Measurements from ENCODE around the gene DSCAM.

Gene DSCAM

DNA sequence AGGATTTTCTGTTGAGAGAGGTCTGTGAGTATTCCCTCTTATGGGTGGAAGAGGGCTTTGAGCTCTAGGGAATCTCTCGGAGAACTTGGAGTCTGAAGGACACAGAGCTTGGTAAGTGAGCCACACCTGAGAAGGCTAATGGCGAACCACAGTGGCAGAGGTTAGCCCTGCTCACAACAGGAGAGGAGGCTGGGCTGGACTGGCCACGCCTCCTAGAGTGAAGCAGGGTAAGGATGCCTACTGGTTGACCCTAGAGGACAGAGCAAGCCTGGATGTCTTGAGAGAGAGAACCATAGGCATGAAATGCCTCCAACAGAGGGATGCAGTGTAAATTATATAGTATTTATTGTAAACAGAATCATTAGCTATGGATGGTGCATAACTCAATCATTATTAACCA, 747.1 kb downstream of the DSCAM start:
- no peaks in the 10 kb centered on the region for H3K36me3 Mint-ChIP-seq (ENCODE audit: low read depth)
- H3K9me3 Mint-ChIP-seq = peaks cover 9% of the 10 kb centered on the region
- no peak overlapping the region for H3K27ac Mint-ChIP-seq
- H3K4me1 Mint-ChIP-seq (ENCODE audit: low read depth) = no peaks in the 10 kb centered on the region
- H3K4me3 Mint-ChIP-seq = no peak overlapping the region
- H3K27me3 Mint-ChIP-seq = no peaks in the 10 kb centered on the region

DNA sequence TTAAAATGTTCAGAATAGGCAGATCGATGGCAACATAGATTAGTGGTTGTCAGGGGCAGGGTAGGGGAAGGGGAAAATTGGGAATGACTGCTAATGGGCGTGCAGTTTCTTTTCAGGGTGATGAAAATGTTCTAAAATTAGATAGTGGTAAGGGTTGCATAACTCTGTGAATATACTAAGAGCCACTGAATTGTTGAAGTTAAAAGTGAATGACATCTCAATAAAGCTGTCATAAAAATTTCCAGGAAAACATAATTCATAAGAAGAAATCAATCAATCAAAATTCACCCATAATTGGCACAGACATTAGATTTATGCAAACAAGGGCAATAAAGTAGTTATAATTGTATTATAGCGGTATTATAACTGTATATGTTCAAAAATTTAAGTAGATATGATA, 751.5 kb downstream of the DSCAM start:
- H3K36me3 Mint-ChIP-seq (ENCODE audit: low read depth) = no peaks in the 10 kb centered on the region
- H3K27me3 Mint-ChIP-seq = no peaks in the 10 kb centered on the region
- no peaks in the 10 kb centered on the region for H3K4me1 Mint-ChIP-seq (ENCODE audit: low read depth)
- H3K27ac Mint-ChIP-seq = no peak overlapping the region
- no peak overlapping the region for H3K4me3 Mint-ChIP-seq
- peaks cover 12% of the 10 kb centered on the region for H3K9me3 Mint-ChIP-seq

DNA sequence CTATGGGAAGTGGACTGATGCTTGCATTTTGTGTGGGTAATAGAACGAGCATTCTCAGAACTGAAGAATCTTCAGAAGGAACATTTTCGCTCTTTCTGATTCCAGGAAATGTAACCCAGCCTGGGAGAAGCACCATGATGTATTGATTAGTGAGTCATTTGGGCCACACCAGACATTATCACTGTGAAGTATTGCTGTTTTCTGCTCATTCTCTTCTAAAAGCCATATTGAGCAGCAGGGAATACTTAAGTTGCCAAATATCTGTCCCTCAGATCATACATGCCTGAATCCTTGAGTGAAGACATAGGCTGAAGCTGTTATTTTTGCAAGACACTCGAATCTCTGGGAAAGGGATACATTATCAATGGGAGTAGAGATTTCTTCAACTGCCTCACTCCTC, 766.6 kb downstream of the DSCAM start:
- Mint-ChIP-seq H3K9me3 (no peaks in the 10 kb centered on the region), H3K27me3 (no peaks in the 10 kb centered on the region), H3K36me3 (ENCODE audit: low read depth) (no peaks in the 10 kb centered on the region), H3K4me1 (ENCODE audit: low read depth) (no peaks in the 10 kb centered on the region), H3K4me3 (no peak overlapping the region), H3K27ac (no peak overlapping the region)

DNA sequence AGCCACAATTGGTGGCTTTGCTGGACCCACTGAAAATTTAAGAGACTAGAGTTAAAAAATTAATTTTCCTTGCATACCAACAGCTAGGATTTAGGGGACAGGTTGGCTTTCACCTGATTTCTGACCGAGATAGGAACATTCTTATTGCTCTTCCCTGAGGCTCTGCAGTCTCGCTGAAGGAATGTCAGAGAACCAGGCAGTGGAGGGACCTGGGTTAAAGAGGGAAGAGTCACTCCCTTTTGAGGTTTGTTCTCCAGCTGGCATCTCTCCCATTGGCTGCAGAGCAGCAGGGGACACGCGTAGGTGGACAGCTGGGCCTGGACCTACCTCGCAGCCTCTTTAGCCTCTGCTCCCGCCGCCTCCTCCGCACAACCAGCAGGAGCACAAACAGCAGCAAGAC, 772.2 kb downstream of the DSCAM start:
- Mint-ChIP-seq H3K27me3 (no peaks in the 10 kb centered on the region), H3K4me1 (ENCODE audit: low read depth) (no peaks in the 10 kb centered on the region), H3K36me3 (ENCODE audit: low read depth) (no peaks in the 10 kb centered on the region), H3K4me3 (no peak overlapping the region), H3K27ac (no peak overlapping the region), H3K9me3 (peaks cover 4% of the 10 kb centered on the region)

DNA sequence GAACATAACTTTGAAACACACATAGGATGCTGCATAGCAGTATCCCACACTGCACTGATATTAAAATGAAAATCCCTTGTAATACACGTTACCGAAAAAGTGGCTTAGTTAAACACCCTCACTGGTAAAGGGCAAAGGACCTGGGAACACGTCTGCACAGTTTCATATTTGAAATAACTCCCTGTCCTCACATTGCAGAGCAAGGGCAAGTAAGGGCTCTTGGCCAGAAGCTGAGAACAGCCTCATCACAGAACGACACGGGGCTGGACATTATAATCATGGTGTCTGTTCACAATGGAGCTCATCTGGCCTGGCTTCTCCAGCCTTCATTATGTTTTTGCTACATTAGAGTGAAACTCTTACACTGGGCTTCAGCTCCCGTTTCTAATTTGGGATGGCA, 772.8 kb downstream of the DSCAM start:
- Mint-ChIP-seq H3K27me3 (no peaks in the 10 kb centered on the region), H3K9me3 (peaks cover 4% of the 10 kb centered on the region), H3K4me1 (ENCODE audit: low read depth) (no peaks in the 10 kb centered on the region), H3K27ac (no peak overlapping the region), H3K4me3 (no peak overlapping the region), H3K36me3 (ENCODE audit: low read depth) (no peaks in the 10 kb centered on the region)

DNA sequence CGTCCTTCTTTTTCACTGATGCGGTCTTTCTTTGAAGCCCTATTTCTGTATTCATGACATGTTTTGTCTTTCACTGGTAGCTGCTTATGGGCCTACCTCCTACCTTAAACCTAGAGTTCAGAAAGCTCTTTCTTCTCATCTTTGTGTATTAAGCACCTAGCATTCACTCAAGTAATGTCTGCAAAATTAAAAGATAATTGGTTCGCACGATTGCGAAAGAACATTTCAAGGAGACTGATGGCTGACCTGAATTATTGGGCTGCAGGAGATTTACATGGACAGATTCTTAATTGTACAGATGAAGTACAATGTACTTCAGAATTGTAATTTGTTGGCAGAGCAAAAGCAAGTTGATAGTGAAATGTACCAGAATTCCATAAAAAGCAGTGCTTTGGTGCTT, 773.3 kb downstream of the DSCAM start:
- Mint-ChIP-seq H3K27me3 (no peaks in the 10 kb centered on the region), H3K36me3 (ENCODE audit: low read depth) (no peaks in the 10 kb centered on the region), H3K9me3 (peaks cover 4% of the 10 kb centered on the region), H3K27ac (no peak overlapping the region), H3K4me1 (ENCODE audit: low read depth) (no peaks in the 10 kb centered on the region), H3K4me3 (no peak overlapping the region)

DNA sequence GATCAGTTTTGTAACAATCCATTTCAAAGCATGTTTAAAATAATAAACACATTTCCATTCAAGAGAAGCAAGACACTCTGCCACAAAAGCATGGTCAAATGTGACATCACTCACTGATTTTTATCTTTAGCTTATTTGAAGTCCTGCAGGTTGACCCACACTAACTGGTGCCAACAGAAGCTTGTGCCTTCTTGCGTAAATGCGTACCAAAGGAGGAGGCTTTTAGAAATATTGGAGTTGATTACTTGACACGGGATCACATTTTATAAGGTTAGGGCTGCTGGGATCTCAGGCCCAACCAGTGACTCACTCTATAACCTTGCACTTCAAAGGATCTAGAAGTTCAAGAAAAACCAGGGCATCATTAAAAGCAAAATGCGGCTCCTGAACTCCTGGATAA, 776.1 kb downstream of the DSCAM start:
- no peak overlapping the region for H3K27ac Mint-ChIP-seq
- peaks cover 4% of the 10 kb centered on the region for H3K9me3 Mint-ChIP-seq
- H3K36me3 Mint-ChIP-seq (ENCODE audit: low read depth) = no peaks in the 10 kb centered on the region
- no peak overlapping the region for H3K4me3 Mint-ChIP-seq
- no peaks in the 10 kb centered on the region for H3K27me3 Mint-ChIP-seq
- H3K4me1 Mint-ChIP-seq (ENCODE audit: low read depth) = no peaks in the 10 kb centered on the region

DNA sequence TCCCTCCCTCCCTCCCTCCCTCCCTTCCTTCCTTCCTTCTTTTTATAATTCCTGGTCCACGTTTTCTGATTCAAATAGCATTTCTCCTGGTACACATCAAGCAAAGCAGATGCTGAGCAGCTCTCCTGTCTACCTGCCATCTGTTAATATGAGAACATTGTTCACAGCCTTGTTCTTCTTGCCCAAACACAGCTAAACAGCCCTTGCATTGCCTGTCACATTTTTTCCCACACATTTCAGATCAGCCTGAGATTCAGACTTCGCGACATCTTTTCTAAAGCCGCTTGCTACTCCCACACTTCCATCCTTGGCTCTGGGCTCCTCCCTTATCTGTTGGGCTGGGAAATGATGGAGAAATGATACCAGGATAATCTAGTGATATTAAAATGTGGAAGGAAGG, 779.2 kb downstream of the DSCAM start:
- Mint-ChIP-seq H3K27ac (no peak overlapping the region), H3K4me1 (ENCODE audit: low read depth) (no peaks in the 10 kb centered on the region), H3K27me3 (no peaks in the 10 kb centered on the region), H3K36me3 (ENCODE audit: low read depth) (no peaks in the 10 kb centered on the region), H3K4me3 (no peak overlapping the region), H3K9me3 (peaks cover 3% of the 10 kb centered on the region)

DNA sequence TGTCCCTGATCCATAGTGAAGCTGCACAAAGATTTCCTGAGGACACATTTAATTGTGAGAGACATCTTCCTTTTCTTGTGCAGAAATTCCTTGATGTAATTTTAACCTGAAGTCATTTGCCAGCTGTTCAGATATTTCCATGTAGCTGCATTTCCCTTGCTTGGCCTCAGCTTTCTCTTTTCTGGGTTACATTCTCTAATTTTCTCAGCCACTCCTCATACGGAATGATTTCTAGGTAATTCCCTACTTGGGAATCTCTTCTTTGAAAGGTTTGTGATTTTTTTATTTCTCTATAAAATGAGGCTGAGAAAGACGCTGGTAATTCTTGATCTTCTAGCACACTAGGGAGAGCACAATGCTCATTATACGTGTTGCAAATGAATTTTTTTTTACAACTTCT, 780.7 kb downstream of the DSCAM start:
- Mint-ChIP-seq H3K36me3 (ENCODE audit: low read depth) (no peaks in the 10 kb centered on the region), H3K27ac (no peak overlapping the region), H3K4me3 (no peak overlapping the region), H3K4me1 (ENCODE audit: low read depth) (no peaks in the 10 kb centered on the region), H3K9me3 (no peaks in the 10 kb centered on the region), H3K27me3 (no peaks in the 10 kb centered on the region)

DNA sequence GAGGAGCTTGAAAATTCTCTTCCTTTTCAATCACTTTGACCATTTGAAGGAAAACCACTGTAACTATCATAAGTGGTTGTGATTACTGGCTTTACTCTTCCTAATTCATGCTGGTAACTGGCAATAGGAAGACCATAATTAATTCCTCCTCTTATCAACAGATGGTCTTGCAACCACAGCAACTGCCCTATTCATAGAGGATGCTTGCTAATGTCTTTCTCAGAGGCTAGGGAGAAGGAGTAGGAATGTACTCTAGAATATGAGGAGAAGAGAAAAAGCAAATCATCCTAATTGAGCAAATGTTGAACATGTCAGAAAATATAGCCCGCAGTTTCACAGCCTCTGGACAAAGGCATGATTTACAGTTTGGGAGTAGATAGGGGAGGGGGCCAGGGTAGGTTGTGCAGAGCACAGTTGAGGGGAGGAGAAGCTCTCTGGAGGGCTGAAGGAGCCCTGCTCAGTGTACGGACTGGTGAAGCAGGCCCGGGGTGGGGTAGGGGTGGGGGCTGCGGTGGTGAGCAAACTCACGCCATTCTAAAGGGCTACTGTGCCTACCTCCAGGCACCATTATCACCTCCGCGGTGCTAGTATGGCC, 786.8 kb downstream of the DSCAM start:
- no peaks in the 10 kb centered on the region for H3K36me3 Mint-ChIP-seq (ENCODE audit: low read depth)
- no peaks in the 10 kb centered on the region for H3K4me1 Mint-ChIP-seq (ENCODE audit: low read depth)
- no peaks in the 10 kb centered on the region for H3K27me3 Mint-ChIP-seq
- peaks cover 4% of the 10 kb centered on the region for H3K9me3 Mint-ChIP-seq
- H3K4me3 Mint-ChIP-seq = no peak overlapping the region
- no peak overlapping the region for H3K27ac Mint-ChIP-seq

DNA sequence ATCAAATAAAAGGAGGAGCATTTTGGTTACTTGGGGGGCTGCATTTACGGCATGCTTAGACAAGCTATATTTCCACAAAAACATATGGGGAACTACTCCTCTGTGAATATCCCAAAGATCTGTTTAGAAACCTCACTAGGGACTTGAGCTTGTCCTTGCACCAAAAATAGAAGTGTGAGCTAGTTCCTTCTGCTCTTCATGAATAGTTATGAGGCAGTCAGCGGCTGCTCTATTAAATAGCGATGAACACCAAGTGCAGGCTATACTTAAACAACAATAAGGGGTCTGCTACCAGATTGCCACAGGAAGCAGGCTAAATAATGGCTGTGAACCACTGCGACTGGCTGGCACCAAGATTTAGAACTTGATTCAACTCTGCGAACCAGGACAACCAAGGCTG, 789.6 kb downstream of the DSCAM start:
- Mint-ChIP-seq H3K27ac (no peak overlapping the region), H3K4me1 (ENCODE audit: low read depth) (no peaks in the 10 kb centered on the region), H3K4me3 (no peak overlapping the region), H3K27me3 (no peaks in the 10 kb centered on the region), H3K9me3 (peaks cover 7% of the 10 kb centered on the region), H3K36me3 (ENCODE audit: low read depth) (no peaks in the 10 kb centered on the region)

DNA sequence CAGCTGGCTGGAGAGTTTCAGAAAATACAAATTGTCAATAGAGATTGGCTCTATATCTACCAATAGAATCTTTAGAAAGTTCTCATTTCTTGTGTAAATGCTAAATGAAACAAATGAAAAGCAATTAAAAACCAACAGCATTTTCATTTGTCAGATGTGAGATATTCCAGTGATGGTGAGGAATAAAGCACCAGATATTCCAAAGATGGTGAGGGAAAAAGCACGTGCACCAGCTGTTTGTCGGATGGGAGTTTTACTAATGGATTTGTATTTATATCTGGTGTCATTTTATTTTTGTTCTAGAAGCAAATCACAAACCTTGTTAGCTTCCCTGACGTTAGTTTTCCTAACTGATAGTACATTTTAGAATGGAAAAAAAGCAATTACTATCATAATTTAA, 790.9 kb downstream of the DSCAM start:
- H3K4me3 Mint-ChIP-seq = no peak overlapping the region
- H3K27ac Mint-ChIP-seq = no peak overlapping the region
- no peaks in the 10 kb centered on the region for H3K27me3 Mint-ChIP-seq
- no peaks in the 10 kb centered on the region for H3K4me1 Mint-ChIP-seq (ENCODE audit: low read depth)
- no peaks in the 10 kb centered on the region for H3K36me3 Mint-ChIP-seq (ENCODE audit: low read depth)
- H3K9me3 Mint-ChIP-seq = peaks cover 7% of the 10 kb centered on the region

DNA sequence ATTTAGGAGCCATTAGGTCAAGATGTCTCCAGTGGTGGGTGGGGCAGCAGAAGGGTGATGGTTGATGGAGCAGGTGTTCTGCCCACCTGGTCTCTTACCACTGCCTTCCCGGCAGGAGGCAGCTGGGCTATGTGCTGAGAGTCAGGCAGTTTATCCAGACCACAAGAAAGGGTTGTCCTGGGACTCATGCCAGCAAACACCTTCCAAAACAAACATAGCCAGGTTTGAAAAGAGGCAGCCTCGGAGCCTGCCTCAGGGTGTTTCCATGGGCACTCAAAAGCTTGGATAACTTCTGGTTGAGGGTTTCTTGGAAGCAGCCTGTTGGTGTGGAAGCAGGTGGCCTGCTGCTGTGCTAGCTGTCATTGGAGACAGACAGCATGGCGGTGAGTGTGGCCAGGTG, 792.6 kb downstream of the DSCAM start:
- Mint-ChIP-seq H3K9me3 (peaks cover 7% of the 10 kb centered on the region), H3K36me3 (ENCODE audit: low read depth) (no peaks in the 10 kb centered on the region), H3K27me3 (no peaks in the 10 kb centered on the region), H3K27ac (no peak overlapping the region), H3K4me1 (ENCODE audit: low read depth) (no peaks in the 10 kb centered on the region), H3K4me3 (no peak overlapping the region)

DNA sequence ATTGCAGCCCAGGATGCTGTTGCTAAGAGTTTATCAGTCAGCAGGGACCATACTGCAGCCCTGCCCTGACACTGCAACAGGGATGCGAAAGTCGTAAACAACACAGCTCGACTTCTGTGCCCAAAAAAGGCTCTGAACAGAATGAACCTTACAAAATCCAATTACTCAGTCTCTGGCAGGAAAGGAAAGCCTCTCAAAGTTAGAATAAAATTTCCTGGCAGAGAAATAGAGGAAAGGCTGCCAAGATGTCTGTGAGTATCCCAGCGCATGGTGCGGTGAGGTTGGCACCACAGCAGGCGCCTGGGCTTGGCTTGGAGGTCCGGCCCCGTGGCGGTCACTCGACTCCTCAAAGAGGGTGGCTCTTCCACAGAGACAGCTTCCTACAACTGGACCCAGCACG, 794.0 kb downstream of the DSCAM start:
- Mint-ChIP-seq H3K36me3 (ENCODE audit: low read depth) (no peaks in the 10 kb centered on the region), H3K4me3 (no peak overlapping the region), H3K9me3 (peaks cover 3% of the 10 kb centered on the region), H3K27ac (no peak overlapping the region), H3K4me1 (ENCODE audit: low read depth) (no peaks in the 10 kb centered on the region), H3K27me3 (no peaks in the 10 kb centered on the region)

DNA sequence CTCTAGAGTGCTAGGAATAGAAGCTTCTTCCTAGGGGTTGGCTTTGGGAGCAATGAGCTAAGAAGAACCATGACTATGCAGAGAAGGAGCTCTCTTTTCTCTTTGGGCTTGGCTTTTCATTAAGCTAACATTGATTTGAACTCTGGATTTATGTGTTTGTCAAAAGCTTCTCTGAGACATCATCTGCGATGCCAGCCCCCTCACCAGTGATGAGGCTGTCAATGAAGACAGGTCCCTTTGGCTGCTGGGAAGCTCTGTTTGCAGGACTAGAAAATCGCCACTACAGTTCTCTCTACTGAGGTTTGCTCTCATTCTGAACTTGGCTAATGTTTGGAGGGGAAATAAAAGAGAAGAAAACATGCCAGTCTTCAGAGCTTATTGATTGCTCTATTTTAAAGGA, 794.7 kb downstream of the DSCAM start:
- no peaks in the 10 kb centered on the region for H3K36me3 Mint-ChIP-seq (ENCODE audit: low read depth)
- no peaks in the 10 kb centered on the region for H3K4me1 Mint-ChIP-seq (ENCODE audit: low read depth)
- H3K4me3 Mint-ChIP-seq = no peak overlapping the region

DNA sequence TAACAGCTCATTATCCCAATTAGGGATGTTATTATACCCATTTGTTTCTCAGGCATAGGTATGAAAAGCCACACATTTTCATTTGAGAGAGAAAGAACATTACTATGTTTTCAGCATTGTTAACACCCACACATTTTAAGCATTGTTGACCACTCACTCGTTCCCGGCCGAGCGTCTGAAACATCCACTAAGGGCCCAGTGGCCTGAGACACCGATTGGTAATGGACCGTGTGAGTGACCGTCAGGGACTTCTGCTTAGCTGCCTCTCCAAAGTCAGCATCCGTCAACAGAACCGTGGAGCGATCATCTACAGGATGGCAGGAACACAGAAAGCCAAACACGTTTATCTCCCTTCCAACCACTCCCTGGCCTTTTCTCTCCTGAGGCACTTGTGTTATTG, 795.2 kb downstream of the DSCAM start:
- H3K27ac Mint-ChIP-seq = no peak overlapping the region
- no peaks in the 10 kb centered on the region for H3K27me3 Mint-ChIP-seq
- no peaks in the 10 kb centered on the region for H3K36me3 Mint-ChIP-seq (ENCODE audit: low read depth)
- no peaks in the 10 kb centered on the region for H3K4me1 Mint-ChIP-seq (ENCODE audit: low read depth)
- H3K9me3 Mint-ChIP-seq = peaks cover 3% of the 10 kb centered on the region
- H3K4me3 Mint-ChIP-seq = no peak overlapping the region

More for the DNA sequence above, 794.7 kb downstream of the DSCAM start:
- H3K27me3 Mint-ChIP-seq = no peaks in the 10 kb centered on the region
- peaks cover 3% of the 10 kb centered on the region for H3K9me3 Mint-ChIP-seq
- H3K27ac Mint-ChIP-seq = no peak overlapping the region

Data from stimulated activated naive CD8-positive, alpha-beta T cell treated with anti-CD3 and anti-CD28 coated beads, Interleukin-15, Interleukin-2, amounts not matched to agents 100 ng/mL and 50 ng/mL, for 24 hours (primary cell).